GM19238 (cell line): ENCODE measurements around the gene NTN1.

Experiments
- DNase-seq: peaks from one replicate; pipeline ENCODE4 v3.0.0; 2011; ENCODE audit warnings: low spot score; ENCODE audit not compliant: insufficient read length

Gene NTN1

DNA sequence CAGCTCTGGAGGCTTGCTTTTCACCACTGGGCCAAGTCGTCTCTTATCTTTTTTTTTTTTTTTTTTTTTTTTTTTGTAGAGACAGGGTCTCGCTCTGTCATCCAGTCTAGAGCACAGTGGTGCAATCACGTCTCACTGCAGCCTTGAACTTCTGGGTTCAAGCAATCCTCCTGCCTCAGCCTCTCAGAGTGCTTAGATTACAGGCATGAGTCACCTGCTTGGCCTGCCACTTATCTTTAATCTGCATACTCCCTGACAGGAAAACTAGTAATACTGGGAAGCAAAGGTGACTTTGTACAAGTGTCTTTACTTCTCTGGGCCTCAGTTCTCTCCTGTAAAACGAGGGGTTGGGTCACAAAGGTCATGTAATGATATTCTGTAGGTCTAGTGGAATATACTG lies 15.0 kb downstream of the NTN1 start:
- DNase-seq, result no peak

DNA sequence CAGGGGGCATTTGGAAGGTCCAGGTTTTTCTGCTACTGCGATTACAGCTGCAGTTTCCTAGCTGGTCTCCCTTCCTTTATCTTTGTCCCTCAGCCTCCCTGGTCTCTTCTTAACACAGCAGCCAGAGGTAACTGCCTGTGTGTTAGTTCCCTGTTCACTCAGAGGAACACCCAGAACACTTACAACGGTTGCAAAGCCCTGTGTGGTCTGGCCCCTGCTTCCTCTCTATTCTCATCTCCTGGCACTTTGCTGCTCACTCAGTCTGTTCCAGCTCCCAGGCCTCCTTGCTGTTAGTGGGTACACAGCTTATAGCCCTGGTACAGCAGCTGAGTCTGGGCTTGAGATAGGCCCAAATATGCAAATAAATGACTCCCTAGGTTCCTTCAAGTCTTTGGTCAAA lies 16.4 kb downstream of the NTN1 start:
- DNase-seq, result no peak

- no peak for DNase-seq
Observed at GRCh38 chr17:9038380-9038779, 17.1 kb downstream of the NTN1 start.

GRCh38 chr17:9044772-9045463 lies 23.6 kb downstream of the NTN1 start:
- DNase-seq, result no peak

DNA sequence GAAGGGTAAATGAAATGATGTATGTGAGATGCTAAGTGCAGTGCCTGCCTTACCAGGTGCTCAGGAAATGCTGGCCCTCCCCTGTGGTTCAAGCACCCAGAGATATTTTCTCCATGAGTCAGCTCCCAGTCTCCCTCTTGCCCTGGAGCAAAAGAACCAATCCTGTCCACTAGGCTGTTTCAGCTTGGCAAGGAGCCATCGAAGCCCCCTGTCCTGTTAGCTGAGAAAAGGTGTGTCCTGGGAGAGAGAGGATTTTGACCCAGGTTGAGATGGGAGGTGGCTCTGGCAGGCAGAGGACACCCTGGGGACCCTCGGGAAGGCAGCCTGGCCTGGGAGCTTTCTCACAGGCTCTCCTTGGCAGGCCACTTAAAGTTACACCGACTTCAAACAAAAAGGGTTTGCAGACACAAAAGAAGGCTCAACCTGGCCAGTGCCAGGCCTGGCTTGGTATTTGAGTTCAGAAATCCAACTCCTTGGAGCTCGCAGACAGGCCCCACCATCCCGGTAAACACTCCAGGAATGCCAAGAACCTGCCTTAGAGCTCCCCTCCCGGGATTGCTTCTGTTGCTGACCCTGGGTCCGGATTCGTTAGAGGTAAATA lies 29.6 kb downstream of the NTN1 start:
- no peak for DNase-seq

GRCh38 chr17:9051561-9051960 lies 30.3 kb downstream of the NTN1 start:
- no peak for DNase-seq

DNA sequence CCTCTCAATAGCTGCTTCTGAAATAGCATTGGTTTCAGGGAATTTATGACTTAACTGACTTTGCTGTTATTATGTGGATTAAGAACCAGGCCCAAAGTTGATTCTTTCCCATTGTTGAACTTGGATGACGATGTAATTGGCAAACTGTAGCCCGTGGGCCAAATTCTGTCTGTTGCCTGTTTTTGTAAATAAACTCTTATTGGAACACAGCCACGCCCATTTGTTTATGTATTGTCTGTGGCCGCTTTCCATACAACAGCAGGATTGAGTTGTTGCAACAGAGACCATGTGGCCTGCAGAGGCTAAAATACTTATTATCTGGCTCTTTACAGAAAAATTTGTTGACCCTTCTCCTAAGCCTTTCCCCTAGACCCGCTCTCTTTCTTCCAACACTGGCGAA lies 31.6 kb downstream of the NTN1 start:
- DNase-seq, result no peak

- no peak for DNase-seq
Observed at GRCh38 chr17:9053406-9053805, 32.1 kb downstream of the NTN1 start.

GRCh38 chr17:9054126-9054975 lies 33.0 kb downstream of the NTN1 start:
- no peak for DNase-seq

- DNase-seq, result no peak
Observed at GRCh38 chr17:9055281-9055680, 34.0 kb downstream of the NTN1 start.

DNA sequence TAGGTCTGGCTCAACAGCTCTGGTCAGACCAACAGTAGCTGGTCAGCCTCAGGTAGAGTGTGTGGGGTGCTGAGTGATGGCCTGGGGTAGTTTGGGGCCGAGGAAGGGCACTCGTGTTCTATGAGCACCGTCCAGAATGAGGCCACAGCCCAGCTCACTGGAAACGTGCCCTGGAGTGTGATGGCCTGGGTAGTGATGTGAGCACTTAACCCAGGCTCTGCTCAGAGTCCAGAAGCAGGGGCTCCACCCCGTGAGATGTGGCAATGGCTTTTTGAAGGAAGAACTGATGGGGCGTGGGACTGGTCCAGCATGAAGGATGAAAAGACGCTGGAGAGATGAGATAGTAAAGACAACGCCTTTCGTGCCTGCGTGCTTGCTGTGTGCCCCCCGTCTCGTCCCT lies 35.3 kb downstream of the NTN1 start:
- no peak for DNase-seq

- DNase-seq, result no peak
Observed at GRCh38 chr17:9057310-9057709, 36.0 kb downstream of the NTN1 start.

DNA sequence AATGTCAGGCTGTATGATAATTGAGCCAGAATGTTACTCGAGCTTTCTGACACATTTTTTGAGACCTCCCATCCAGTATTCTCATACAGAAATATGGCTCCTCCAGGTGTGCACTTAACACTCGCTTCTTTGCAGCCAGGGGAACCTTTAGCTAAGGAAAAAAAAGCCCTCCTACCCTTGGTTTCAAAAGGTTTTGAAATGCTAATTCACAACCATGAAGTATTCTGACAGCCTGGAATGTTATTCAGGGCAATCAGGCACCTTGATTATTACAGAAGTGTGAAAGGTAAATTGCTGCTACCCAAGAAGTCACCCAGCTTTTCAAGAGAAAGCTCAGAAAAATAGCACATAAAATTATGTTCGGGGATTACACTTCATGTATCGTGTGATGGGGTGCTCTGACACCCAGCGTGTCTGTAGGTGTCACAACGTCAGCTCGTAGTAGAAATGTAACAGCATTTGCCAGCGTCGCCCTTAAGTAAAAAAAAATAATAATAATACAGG lies 41.1 kb downstream of the NTN1 start:
- no peak for DNase-seq

GRCh38 chr17:9064311-9064834 lies 43.1 kb downstream of the NTN1 start:
- no peak for DNase-seq

- DNase-seq, result no peak
Observed at GRCh38 chr17:9071016-9071415, 49.7 kb downstream of the NTN1 start.

- DNase-seq, result no peak
Observed at GRCh38 chr17:9071811-9072498, 50.6 kb downstream of the NTN1 start.

DNA sequence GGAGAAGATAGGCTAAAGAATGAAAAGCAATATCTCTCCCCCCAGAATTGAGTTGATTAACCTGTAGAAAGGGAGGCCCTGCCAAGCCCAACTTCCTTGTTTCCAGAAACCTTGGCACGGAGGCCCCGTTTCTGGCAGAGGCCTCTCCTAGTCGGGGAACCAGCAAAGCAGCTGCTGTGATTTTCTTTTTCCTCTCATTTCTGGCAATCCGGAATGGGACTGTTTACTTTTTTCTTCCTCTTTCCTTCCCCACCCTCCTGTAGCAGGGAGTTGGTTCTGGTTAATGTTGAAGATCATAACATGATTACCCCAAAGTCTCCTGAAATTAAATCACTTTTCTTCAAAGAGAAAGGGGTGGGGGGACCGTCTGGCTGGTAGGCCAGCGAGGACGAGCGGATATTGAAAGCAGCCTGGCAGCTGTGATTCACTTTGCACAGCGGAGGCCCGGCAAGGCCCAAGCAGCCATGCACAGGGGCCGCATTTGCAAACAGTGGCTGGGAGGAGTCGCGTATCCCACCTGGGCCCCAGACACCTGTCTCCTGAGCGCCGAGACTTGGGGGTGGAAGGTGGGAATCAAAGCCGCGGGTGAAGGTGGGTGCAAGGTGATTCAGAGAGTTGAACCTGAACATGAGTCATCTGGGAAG lies 51.5 kb downstream of the NTN1 start:
- no peak for DNase-seq

DNA sequence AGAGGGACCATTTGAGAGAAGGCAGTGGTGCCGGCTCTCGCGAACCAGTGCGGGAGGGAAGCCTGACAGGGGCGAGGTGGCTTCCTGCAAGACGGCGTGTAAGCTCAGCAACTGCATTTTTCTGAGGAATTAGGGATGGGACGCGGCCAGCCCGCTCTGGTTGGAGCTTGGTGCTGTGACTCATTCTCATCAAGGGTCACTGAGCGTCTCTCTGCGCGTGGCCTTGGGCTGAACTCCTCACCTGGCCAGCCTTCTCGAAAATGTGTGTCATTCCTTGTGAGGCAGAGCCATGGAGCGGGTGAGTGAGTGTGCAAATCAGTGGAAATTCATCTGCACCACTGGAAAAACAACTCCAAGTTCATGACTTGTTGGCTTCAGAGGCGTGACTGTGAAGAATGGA lies 52.8 kb downstream of the NTN1 start:
- no peak for DNase-seq

- DNase-seq, result no peak
Observed at GRCh38 chr17:9079461-9080103, 58.3 kb downstream of the NTN1 start.

DNA sequence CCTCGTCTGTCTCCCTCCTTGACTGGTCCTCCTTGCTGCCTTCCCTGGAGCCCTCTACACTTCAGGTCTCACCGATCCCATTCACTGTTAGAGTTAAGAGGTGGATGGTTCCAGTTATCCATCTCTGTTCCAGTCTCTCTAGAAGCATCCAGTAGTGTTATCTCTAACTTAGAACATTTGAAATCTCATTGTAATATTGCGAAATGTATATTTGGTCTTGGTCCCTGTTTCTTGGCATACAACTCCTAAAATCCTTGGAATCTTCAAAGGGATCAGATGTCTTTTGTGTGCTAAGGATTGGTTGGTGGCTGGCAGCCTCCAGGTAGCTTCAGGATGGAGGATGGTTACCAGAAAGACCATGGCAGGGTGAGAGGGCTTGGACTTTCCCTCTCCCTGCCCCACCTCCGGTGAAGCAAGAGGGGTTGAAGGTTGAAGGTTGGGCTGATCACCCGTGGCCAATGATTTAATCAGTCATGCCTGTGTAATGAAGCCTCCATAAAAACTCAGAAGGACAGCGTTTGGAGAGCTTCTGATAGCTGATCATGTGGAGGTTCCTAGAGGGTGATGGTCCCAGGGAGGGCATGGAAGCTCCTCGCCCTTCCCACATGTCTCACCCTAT lies 59.1 kb downstream of the NTN1 start:
- no peak for DNase-seq
